HAP-1 (cell line): ENCODE measurements around the gene TET3.

Experiments
- DNase-seq, 2 experiments: peaks; one replicate each; pipeline ENCODE4 v3.0.0-alpha.2; 2016 to 2020; ENCODE audit warnings: low spot score in 2 of 2
- H3K27me3 ChIP-seq: fragments of 250-450 bp; sonication (Bioruptor Pico); 2 replicates; pipeline ENCODE4 v1.5.1; 2020; ENCODE audit warnings: low read depth, mild to moderate bottlenecking, moderate library complexity
- H3K36me3 ChIP-seq: fragments of 250-450 bp; sonication (Bioruptor Pico); replicated peaks from 2 replicates; pipeline ENCODE4 v1.5.1; 2020; ENCODE audit warnings: mild to moderate bottlenecking
- H3K4me1 ChIP-seq: fragments of 250-450 bp; sonication (Bioruptor Pico); 2 replicates; pipeline ENCODE4 v1.5.1; 2020; ENCODE audit warnings: mild to moderate bottlenecking
- H3K4me3 ChIP-seq: fragments of 250-450 bp; sonication (Bioruptor Pico); 2 replicates; pipeline ENCODE4 v1.5.1; 2020; ENCODE audit warnings: mild to moderate bottlenecking, moderate library complexity
- H3K9me3 ChIP-seq: fragments of 250-450 bp; sonication (Bioruptor Pico); 2 replicates; pipeline ENCODE4 v1.5.1; 2020; ENCODE audit warnings: mild to moderate bottlenecking, moderate library complexity
- in situ Hi-C: fragments of 300-500 bp; cut with MboI; formaldehyde crosslinking; loops from 3 replicates; pipeline ENCODE4 v1.14.3; 2020; ENCODE audit warnings: low sequenced_read_pairs, inconsistent platforms, mixed read lengths

TET3 gene

DNA sequence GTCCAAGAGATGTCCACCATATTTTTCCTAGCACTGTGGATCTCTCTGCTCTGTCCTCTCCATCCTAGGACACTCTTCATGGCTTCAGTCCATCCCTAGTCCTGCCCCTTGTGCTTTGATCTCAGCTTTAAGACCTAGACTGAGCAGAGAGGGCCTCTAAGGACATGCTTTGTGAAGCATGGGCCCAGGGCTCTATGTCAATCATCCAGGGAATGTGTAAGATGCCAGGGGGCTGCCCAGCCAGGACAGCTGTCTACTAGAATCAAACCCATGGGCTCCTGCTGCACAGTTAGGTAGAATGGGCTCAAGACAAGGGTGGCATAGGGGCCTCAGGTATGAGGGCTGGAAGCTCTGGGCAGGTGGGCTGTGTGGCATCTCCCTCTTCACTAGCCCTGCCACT lies 24.9 kb downstream of the TET3 start:
- H3K4me1 ChIP-seq, result peaks cover 26% of the 10 kb centered on the region
- H3K27me3 ChIP-seq, result no peaks in the 10 kb centered on the region

DNA sequence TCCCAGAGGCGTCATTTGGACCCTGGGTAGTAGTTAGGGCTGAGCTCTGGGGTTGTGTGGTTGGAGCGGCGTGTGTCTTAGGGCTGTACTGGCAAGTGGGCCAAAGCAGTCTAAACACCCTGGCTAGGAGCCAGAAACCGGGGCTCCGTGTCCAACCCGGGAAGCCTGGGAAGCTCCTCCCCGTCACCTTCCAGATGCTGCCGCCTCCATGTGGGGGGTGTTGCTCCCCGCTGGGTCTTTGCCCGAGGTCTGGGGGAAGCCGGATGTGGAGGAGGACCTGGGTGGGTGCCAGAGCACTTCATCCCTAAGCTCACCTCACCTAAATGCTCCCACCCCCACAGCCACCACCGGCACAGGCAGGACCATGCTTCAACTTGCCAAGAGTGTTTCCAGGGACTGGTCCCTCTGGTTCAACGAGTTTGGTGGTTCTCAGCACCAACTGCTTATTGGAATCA lies 25.4 kb downstream of the TET3 start:
- H3K36me3 ChIP-seq, result no peaks in the 10 kb centered on the region
- H3K4me3 ChIP-seq, result no peak overlapping the region
- no peak for DNase-seq

More for the DNA sequence above, 24.9 kb downstream of the TET3 start:
- in situ Hi-C loops, result no loop called here
- Histone ChIP-seq H3K36me3 (no peaks in the 10 kb centered on the region), H3K4me3 (no peak overlapping the region), H3K9me3 (no peaks in the 10 kb centered on the region)
- DNase-seq, result no peak

DNA sequence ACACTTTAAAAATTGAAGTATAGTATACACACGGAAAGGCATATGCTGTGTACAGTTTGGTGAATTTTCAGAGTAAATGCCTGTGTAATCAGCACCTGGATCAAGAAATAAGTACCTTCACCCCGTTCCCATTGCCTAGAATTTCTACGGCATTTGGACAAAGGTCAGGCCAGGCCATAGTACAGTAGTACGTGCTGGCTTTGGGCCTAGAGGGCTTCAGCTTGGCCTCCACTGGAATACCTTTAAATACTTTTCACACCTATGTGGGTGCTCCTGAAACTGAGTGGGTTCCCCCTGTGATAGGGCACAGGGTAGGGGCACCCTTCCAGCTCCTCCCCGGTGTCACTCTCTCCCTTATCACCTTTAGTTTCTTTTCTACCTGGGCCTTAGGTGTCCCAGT lies 26.5 kb downstream of the TET3 start:
- no peaks in the 10 kb centered on the region for H3K27me3 ChIP-seq
- no peaks in the 10 kb centered on the region for H3K9me3 ChIP-seq
- in situ Hi-C loops, result no loop called here
- peaks cover 26% of the 10 kb centered on the region for H3K4me1 ChIP-seq
- DNase-seq, result no peak
- no peak overlapping the region for H3K4me3 ChIP-seq
- no peaks in the 10 kb centered on the region for H3K36me3 ChIP-seq

More for the DNA sequence above, 25.4 kb downstream of the TET3 start:
- in situ Hi-C loops, result no loop called here
- Histone ChIP-seq H3K9me3 (no peaks in the 10 kb centered on the region), H3K27me3 (no peaks in the 10 kb centered on the region), H3K4me1 (peaks cover 26% of the 10 kb centered on the region)

DNA sequence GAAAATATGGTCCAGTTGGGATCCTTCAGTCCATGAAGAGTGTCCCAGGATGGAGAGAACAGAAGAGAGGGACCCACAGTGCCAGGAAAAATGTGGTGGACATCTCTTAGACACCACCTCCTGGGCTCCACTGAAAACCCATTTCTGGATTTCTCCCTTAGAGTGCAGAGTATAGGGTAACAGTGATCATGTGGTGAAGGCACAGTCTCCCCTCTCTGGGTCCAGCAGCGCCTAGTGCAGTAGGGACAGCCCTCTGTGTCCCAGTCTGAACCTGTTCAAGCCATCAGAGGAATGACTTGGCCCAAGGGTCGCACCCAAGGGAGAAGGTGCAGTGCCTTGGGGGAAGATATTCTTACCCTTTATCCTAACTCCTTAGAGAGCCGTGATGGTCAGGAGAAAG lies 30.1 kb downstream of the TET3 start:
- H3K4me1 ChIP-seq, result no peaks in the 10 kb centered on the region
- in situ Hi-C loops, result no loop called here
- DNase-seq, result no peak
- no peaks in the 10 kb centered on the region for H3K36me3 ChIP-seq
- no peak overlapping the region for H3K4me3 ChIP-seq
- H3K9me3 ChIP-seq, result no peaks in the 10 kb centered on the region
- H3K27me3 ChIP-seq, result no peaks in the 10 kb centered on the region

DNA sequence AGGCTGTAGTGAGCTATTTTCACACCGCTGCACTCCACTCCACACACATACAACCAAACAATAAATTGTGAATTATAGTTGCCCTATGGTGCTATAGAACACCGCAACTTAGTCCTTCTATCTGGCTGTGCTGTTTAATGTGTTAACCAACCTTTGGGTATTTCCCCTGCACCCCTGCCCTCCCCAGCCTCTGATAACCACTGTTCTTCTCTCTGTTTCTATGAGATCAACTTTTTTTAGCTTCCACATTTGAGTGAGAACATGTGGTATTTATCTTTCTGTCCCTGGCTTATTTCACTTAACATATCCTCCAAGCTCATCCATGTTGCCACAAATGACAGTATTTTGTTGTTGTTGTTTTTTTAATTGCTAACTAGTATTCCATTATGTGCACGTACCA lies 32.5 kb downstream of the TET3 start:
- Histone ChIP-seq H3K4me1 (no peaks in the 10 kb centered on the region), H3K9me3 (no peaks in the 10 kb centered on the region), H3K36me3 (no peaks in the 10 kb centered on the region; the same call in 1 of the 2 replicates), H3K27me3 (no peaks in the 10 kb centered on the region), H3K4me3 (no peak overlapping the region)
- in situ Hi-C loops, result no loop called here
- no peak for DNase-seq

DNA sequence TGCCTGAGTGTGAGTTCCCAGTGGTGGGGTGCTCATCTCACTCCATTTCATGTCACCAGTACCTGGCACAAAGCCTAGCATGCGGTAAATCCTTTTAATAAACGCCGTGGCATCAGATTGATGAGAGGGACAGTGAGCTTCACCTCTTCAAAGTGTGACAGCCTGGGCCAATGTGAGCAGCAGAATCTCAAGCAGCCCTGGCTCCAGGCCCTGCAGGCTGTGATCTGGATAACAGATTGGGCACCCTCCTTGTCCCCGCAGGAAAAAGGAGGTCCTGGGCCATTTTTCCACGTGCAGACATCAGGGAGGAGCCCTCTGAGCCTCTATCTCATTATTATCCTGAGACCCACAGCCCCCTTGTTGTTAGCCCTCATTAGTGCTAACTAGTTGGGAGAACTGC lies 34.8 kb downstream of the TET3 start:
- H3K4me1 ChIP-seq, result no peaks in the 10 kb centered on the region
- no peaks in the 10 kb centered on the region for H3K27me3 ChIP-seq
- in situ Hi-C loops, result no loop called here
- no peak for DNase-seq
- H3K4me3 ChIP-seq, result no peak overlapping the region
- no peaks in the 10 kb centered on the region for H3K9me3 ChIP-seq
- no peaks in the 10 kb centered on the region; the same call in 1 of the 2 replicates for H3K36me3 ChIP-seq

DNA sequence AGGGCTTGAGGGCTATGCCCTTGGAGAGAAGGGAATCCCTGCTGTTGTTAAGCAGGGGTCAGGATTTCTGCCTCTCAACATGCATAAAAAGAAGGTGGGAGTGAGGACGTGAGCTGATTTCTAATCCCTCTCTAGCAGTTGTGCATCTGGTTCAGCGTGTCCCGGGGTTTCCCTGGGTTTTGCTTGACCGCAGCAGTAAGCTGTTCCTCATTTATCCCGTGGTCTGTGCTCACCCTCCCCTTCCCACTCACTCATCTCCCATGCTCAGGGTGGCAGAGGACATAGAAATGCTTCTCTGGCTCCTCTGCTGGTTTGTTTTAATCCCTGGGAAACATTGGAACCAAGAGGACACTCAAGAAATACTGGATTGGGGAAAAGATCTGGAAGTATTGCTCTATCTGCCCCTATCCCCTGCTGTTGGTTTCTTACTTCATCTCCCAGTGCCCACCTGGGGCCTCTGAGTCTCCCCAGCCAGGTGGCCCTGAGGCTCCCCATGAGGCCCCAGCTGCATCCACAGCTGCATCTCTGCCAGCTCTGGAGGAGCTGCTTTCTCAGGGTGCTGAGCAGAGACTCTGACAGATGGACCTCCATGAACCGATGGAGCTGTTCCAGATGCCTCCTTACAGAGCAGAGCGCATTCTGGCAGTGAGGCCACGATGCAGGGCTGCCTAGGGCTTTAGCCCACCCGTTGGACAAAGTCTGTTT lies 36.1 kb downstream of the TET3 start:
- no peak for DNase-seq
- Histone ChIP-seq H3K4me1 (0 out of 2 replicates have a peak, but pooled peaks cover 2% of the 10 kb centered on the region), H3K27me3 (no peaks in the 10 kb centered on the region), H3K4me3 (no peak overlapping the region), H3K36me3 (no peaks in the 10 kb centered on the region; the same call in 1 of the 2 replicates), H3K9me3 (no peaks in the 10 kb centered on the region)
- in situ Hi-C loops, result no loop called here

DNA sequence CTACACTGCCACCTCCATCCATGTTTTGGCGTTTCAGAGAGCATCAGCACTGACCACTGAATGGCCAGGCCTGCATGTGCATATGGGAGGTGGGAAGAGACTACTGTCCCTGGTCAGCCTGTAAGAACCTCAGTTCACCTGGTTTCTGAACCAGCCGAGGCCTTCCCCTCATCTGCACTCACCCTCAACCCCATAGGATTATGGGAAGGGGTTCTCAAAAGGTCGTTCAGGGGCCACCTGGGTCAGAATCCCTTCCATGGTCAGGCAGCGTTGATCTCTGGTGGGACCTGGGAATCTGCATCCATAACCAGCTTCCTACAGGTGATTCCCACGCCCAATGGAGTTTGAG lies 36.7 kb downstream of the TET3 start:
- Histone ChIP-seq H3K9me3 (no peaks in the 10 kb centered on the region), H3K4me3 (no peak overlapping the region), H3K4me1 (peaks cover 6% of the 10 kb centered on the region), H3K27me3 (no peaks in the 10 kb centered on the region), H3K36me3 (no peaks in the 10 kb centered on the region; the same call in 1 of the 2 replicates)
- no peak for DNase-seq
- in situ Hi-C loops, result no loop called here

DNA sequence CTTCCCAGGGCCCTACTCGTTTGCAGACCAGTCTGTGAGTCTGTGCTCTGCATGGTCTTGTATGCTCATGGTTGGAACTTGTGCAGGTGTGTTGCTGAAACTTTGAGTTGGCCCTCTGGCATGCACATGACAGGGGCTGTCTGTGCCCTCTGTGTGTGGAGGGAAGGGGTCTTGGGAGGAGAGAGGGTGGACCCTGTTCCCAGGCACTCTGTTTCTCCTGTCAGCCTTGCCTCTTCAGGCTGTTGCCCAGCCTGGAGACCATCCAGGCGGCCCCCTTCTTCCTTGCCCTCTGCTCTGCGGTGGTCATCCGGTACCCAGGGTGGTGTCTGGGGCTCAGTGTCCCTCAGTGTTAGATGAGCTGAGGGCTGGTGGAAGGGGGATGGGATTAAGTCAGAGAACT lies 39.5 kb downstream of the TET3 start:
- in situ Hi-C loops, result no loop called here

DNA sequence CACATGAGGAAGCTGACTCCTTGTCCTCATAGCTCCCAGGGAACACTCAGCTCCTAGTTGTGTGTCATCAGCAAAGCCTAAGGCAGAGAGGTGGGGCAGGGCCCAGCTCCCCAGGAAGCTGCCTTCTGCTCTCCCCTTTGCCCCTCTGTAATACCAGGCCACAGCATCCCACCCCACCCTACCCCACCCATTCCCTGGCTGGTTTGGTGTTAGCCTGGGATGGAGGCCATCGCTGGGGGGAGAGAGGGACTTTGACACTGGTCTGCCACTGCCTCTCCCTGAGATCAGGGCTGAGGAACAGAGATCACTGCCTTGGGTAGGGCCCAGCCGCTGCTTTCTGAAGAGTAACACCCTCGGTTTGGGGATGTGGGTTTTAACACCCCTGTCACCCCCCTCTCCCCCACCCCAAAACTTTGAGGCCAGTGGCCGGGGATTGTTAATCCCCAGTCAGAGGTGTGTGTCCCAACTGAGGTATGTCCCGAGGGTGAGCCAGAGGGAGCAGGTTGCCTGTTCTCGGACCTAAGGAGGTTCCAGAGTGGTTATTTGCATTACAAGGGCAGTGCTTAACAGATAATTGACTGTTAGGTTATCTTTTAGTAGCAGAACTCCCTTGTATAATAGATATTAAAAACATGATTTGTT lies 41.4 kb downstream of the TET3 start:
- no peaks in the 10 kb centered on the region for H3K36me3 ChIP-seq
- H3K4me1 ChIP-seq, result peaks cover 13% of the 10 kb centered on the region
- no peaks in the 10 kb centered on the region for H3K27me3 ChIP-seq
- in situ Hi-C loops, result no loop called here
- H3K9me3 ChIP-seq, result no peaks in the 10 kb centered on the region
- DNase-seq, result peak; percentile 35 to 46
- no peak overlapping the region for H3K4me3 ChIP-seq

More for the DNA sequence above, 39.5 kb downstream of the TET3 start:
- peaks cover 13% of the 10 kb centered on the region for H3K4me1 ChIP-seq
- no peaks in the 10 kb centered on the region for H3K9me3 ChIP-seq
- H3K4me3 ChIP-seq, result no peak overlapping the region
- no peaks in the 10 kb centered on the region for H3K27me3 ChIP-seq
- no peak for DNase-seq
- no peaks in the 10 kb centered on the region; the same call in 1 of the 2 replicates for H3K36me3 ChIP-seq

DNA sequence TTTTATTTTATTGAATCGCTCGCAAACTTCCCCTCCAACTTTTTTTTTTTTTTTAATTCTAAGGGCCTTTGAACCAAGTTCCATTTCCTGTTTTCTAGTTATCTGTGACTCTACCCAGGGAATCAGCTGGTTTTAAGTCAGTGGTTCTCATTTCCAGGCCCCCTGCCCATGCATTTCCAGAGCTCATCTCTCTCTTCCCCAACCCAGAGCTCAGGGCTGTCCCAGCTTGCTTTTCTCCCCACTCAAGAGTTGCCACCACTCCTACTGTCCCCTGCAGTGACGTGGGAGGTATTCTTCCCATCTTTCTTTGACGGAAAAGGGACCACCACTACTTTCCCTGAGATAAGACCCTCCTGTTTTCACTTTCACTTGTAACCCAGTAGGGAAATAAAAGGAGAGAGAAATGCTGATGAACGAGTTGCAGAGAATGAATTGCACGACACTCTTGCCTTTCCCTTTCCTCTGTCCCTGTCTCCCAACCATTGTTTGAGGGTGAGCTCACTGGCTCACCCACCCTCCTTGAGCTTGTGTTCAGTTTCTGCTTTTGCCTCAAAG lies 42.1 kb downstream of the TET3 start:
- DNase-seq, result no peak
- H3K4me3 ChIP-seq, result no peak overlapping the region
- in situ Hi-C loops, result no loop called here

DNA sequence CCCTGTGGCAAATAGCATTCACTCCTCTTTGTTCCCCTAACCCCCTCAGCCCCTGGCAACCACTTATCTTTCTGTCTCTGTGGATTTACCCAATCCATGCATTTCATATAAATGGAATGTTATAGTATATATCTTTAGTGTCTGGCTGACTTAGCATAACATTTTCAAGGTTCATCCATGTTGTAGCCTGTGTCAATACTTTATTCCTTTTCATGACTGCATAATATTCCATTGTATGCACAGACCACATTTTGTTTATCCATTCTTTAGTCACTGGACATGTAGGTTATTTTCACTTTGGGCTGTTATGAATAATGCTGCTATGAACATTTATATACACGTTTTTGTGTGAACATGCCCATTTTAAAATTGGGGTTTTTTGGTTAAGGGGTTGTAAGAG lies 42.8 kb downstream of the TET3 start:
- peaks cover 13% of the 10 kb centered on the region for H3K4me1 ChIP-seq
- in situ Hi-C loops, result no loop called here

More for the DNA sequence above, 42.1 kb downstream of the TET3 start:
- Histone ChIP-seq H3K36me3 (no peaks in the 10 kb centered on the region), H3K27me3 (no peaks in the 10 kb centered on the region), H3K9me3 (no peaks in the 10 kb centered on the region), H3K4me1 (peaks cover 13% of the 10 kb centered on the region)

DNA sequence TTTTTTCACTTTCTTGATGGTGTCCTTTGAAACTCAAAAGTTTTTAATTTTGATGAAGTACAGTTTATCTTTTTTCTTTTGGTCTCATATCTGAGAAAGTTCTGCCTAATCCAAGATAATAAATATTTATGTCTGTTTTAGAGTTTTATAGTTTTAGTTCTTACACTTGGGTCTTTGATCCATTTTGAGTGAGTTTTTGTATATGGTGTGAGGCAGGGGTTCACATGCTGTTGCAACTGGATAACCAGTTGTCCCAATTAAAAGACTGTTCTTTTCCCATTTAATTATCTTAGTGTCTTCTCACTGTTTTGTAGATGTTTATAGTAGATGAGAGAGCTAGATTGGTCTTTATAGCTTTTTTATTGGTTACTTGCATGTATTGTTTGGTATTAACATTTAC lies 43.6 kb downstream of the TET3 start:
- in situ Hi-C loops, result no loop called here
- H3K36me3 ChIP-seq, result no peaks in the 10 kb centered on the region
- H3K4me3 ChIP-seq, result no peak overlapping the region
- peaks cover 13% of the 10 kb centered on the region for H3K4me1 ChIP-seq
- DNase-seq, result no peak
- H3K27me3 ChIP-seq, result no peaks in the 10 kb centered on the region
- no peaks in the 10 kb centered on the region for H3K9me3 ChIP-seq

More for the DNA sequence above, 42.8 kb downstream of the TET3 start:
- no peaks in the 10 kb centered on the region for H3K9me3 ChIP-seq
- DNase-seq, result no peak
- no peaks in the 10 kb centered on the region for H3K36me3 ChIP-seq
- H3K4me3 ChIP-seq, result no peak overlapping the region
- H3K27me3 ChIP-seq, result no peaks in the 10 kb centered on the region

DNA sequence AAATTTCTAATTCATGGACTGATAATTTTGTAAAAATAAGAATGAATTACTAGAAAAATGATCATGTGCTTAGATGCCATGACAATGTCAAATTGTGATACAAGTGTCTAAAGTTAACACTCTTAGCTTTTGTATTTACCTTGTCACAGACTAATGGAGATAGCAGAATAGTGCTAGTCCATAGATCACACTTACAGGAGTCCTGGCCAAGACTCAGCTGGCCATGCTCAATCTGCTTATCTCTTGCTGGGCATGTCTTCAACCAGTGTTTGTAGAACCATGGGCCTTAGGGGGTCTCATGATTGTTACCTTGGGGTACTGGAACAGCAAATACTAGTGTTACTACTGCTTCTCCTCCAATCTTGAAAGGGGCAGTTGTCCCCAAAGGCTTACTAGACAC lies 44.0 kb downstream of the TET3 start:
- peaks cover 13% of the 10 kb centered on the region for H3K4me1 ChIP-seq

More for the DNA sequence above, 44.0 kb downstream of the TET3 start:
- in situ Hi-C loops, result no loop called here
- DNase-seq, result no peak
- Histone ChIP-seq H3K9me3 (no peaks in the 10 kb centered on the region), H3K36me3 (no peaks in the 10 kb centered on the region), H3K4me3 (no peak overlapping the region), H3K27me3 (no peaks in the 10 kb centered on the region)
